Measurements from ENCODE around the gene LPCAT4.

DNA sequence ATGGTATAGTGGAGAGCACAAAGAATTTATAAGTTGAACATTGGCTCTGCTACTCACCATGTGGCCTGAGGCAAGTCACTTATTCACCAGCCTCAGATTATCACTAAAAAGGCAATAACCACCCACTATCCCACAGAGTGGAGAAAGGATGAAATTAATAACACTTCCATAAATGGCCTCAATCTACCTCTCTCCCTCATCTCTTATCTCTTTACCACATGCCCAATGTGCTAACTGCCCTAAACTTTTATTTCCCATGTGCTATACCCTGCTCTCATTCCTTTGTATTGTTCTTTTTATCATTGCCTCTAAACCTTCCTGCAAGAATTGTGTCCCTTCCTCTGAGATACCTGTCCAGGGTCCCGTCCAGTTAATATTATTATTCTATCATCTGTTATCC, 55.4 kb downstream of the LPCAT4 start:
- TF ChIP-seq EGR1 (conservative IDR thresholded peaks at IDR 0.05): no peak
- TF ChIP-seq, protein P1, sequence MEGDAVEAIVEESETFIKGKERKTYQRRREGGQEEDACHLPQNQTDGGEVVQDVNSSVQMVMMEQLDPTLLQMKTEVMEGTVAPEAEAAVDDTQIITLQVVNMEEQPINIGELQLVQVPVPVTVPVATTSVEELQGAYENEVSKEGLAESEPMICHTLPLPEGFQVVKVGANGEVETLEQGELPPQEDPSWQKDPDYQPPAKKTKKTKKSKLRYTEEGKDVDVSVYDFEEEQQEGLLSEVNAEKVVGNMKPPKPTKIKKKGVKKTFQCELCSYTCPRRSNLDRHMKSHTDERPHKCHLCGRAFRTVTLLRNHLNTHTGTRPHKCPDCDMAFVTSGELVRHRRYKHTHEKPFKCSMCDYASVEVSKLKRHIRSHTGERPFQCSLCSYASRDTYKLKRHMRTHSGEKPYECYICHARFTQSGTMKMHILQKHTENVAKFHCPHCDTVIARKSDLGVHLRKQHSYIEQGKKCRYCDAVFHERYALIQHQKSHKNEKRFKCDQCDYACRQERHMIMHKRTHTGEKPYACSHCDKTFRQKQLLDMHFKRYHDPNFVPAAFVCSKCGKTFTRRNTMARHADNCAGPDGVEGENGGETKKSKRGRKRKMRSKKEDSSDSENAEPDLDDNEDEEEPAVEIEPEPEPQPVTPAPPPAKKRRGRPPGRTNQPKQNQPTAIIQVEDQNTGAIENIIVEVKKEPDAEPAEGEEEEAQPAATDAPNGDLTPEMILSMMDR (IDR thresholded peaks at IDR 0.05 in 2 of 3, conservative IDR thresholded peaks at IDR 0.05 in 1 of 3; ENCODE audit: insufficient read depth in 2 of 3, low read depth in 1 of 3, low read length in 3 of 3): no peak
- TF ChIP-seq POLR2G (IDR thresholded peaks at IDR 0.05; ENCODE audit: low read depth, low read length): no peak
- TF ChIP-seq SRSF1 (IDR thresholded peaks at IDR 0.05; ENCODE audit: low read depth, low read length): no peak
- no peak for TF ChIP-seq ZNF175 (CRISPR knock-in tag; IDR thresholded peaks at IDR 0.05; ENCODE audit: low read depth)

Measured in K562 (cell line).